Glutamatergic neuron (in vitro differentiated cells): ENCODE data around the gene ADGRF1. TPM values are rescaled to one million over a fixed set of nuclear protein-coding genes. Genes with fewer than 3 reads are reported as not detected.

Experiments
- DNase-seq: peaks from one replicate; pipeline ENCODE4 v3.0.0; 2022
- H3K27ac Mint-ChIP-seq: one replicate; pipeline ENCODE4 v1.8.0; 2020; ENCODE audit warnings: mild to moderate bottlenecking, mixed read lengths, inconsistent platforms; ENCODE audit not compliant: unreplicated experiment
- H3K27me3 Mint-ChIP-seq: one replicate; pipeline ENCODE4 v1.8.0; 2020; ENCODE audit warnings: mild to moderate bottlenecking, moderate library complexity, mixed read lengths, inconsistent platforms; ENCODE audit not compliant: unreplicated experiment
- H3K36me3 Mint-ChIP-seq: one replicate; pipeline ENCODE4 v1.8.0; 2020; ENCODE audit warnings: mild to moderate bottlenecking, mixed read lengths, inconsistent platforms; ENCODE audit not compliant: unreplicated experiment
- H3K4me1 Mint-ChIP-seq: one replicate; pipeline ENCODE4 v1.8.0; 2020; ENCODE audit warnings: mild to moderate bottlenecking, low read depth, mixed read lengths, inconsistent platforms; ENCODE audit not compliant: unreplicated experiment
- H3K4me3 Mint-ChIP-seq: one replicate; pipeline ENCODE4 v1.8.0; 2020; ENCODE audit warnings: mild to moderate bottlenecking, mixed read lengths, inconsistent platforms; ENCODE audit not compliant: unreplicated experiment
- H3K9me3 Mint-ChIP-seq: one replicate; pipeline ENCODE4 v1.8.0; 2020; ENCODE audit warnings: mild to moderate bottlenecking, moderate library complexity, mixed read lengths, inconsistent platforms; ENCODE audit not compliant: unreplicated experiment
- total RNA-seq: library from RNA; stranded (reverse); fragmentation: NEBNext Ultra II Directional; extraction: Animal tissue kit (Norgen Biotek cat#: 25700); gene quantifications from one replicate; pipeline ENCODE4 v1.2.1, GENCODE V29; 2021; ENCODE audit not compliant: unreplicated experiment
- TF ChIP-seq, protein P1 (sequence below): fragments of 200-600 bp; sonication (generic); IDR thresholded peaks from one replicate; pipeline ENCODE4 v1.5.0; 2021; ENCODE audit not compliant: partially characterized antibody, unreplicated experiment

ADGRF1 gene
- total RNA-seq, 1 donor from 2014 or later, result not detected

DNA sequence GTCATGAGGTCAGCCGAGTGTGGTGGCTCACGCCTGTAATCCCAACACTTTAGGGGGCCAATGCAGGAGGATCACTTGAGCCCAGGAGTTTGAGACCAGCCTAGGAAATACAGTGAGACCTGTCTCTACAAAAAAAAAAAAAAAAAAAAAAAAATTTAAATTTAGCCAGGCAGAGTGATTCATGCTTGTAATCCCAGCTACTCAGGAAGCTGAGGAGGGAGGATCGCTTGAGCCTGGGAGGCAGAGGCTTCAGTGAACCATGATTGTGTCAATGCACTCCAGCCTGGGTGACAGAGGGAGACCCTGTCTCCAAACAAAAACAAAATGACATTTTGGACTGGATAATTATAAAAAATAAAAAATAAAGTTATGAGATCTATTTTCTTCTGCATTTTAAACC lies 56.2 kb downstream of the ADGRF1 start:
- H3K4me3 Mint-ChIP-seq, result no peak overlapping the region
- H3K4me1 Mint-ChIP-seq, result no peaks in the 10 kb centered on the region
- TF ChIP-seq, protein P1, sequence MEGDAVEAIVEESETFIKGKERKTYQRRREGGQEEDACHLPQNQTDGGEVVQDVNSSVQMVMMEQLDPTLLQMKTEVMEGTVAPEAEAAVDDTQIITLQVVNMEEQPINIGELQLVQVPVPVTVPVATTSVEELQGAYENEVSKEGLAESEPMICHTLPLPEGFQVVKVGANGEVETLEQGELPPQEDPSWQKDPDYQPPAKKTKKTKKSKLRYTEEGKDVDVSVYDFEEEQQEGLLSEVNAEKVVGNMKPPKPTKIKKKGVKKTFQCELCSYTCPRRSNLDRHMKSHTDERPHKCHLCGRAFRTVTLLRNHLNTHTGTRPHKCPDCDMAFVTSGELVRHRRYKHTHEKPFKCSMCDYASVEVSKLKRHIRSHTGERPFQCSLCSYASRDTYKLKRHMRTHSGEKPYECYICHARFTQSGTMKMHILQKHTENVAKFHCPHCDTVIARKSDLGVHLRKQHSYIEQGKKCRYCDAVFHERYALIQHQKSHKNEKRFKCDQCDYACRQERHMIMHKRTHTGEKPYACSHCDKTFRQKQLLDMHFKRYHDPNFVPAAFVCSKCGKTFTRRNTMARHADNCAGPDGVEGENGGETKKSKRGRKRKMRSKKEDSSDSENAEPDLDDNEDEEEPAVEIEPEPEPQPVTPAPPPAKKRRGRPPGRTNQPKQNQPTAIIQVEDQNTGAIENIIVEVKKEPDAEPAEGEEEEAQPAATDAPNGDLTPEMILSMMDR, result no peak
- no peak overlapping the region for H3K27ac Mint-ChIP-seq
- H3K36me3 Mint-ChIP-seq, result no peaks in the 10 kb centered on the region
- H3K27me3 Mint-ChIP-seq, result no peaks in the 10 kb centered on the region
- H3K9me3 Mint-ChIP-seq, result no peaks in the 10 kb centered on the region
- no peak for DNase-seq

DNA sequence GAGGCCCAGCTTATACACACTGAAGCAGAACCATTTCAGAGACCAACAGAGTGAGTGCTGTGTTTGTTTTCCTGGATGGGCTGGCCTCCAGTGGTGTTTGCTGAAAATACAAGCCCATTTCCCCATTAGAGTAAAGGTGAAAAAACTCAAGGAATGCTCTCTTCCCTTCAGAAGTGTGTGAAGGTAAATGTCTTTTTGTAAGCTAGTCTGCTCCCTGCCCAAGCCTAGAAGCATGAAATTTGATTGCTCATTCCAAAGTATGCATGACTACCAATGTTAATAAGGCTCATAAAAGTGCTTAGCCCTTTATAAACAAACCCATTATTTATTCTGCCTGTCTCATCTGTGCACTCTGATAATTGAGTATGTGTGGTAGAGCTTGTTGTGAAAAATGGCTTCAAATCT lies 59.1 kb downstream of the ADGRF1 start:
- Mint-ChIP-seq H3K27me3 (no peaks in the 10 kb centered on the region), H3K36me3 (no peaks in the 10 kb centered on the region), H3K4me1 (no peaks in the 10 kb centered on the region), H3K4me3 (no peak overlapping the region), H3K9me3 (no peaks in the 10 kb centered on the region), H3K27ac (no peak overlapping the region)
- TF ChIP-seq, protein P1, result no peak
- DNase-seq, result no peak

- no peaks in the 10 kb centered on the region for H3K36me3 Mint-ChIP-seq
- no peak for DNase-seq
- TF ChIP-seq, protein P1, result no peak
- H3K27ac Mint-ChIP-seq, result no peak overlapping the region
- H3K4me1 Mint-ChIP-seq, result no peaks in the 10 kb centered on the region
- no peaks in the 10 kb centered on the region for H3K27me3 Mint-ChIP-seq
- H3K9me3 Mint-ChIP-seq, result no peaks in the 10 kb centered on the region
- no peak overlapping the region for H3K4me3 Mint-ChIP-seq
Measured at GRCh38 chr6:46979206-46979605, 62.9 kb downstream of the ADGRF1 start.

DNA sequence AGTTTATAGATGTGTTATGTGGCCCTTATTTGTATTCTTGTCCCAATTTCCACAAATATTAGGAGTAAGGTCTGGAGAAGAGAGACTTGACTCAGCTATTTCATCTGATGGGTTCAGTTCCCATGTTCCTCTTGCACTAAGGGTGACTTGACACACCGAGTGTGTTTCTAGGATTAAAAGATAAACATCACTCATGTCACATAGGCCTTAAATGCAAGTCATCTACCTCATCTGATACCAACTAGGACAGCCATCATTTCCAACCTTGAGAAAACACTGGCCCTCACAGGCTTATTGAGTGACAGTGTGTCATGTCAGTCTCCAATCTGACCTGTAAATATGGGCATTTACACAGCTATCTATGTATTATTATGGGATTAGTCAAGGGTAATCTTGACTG lies 67.3 kb downstream of the ADGRF1 start:
- no peak for DNase-seq
- Mint-ChIP-seq H3K4me3 (no peak overlapping the region), H3K4me1 (no peaks in the 10 kb centered on the region), H3K9me3 (no peaks in the 10 kb centered on the region), H3K36me3 (no peaks in the 10 kb centered on the region), H3K27me3 (no peaks in the 10 kb centered on the region), H3K27ac (no peak overlapping the region)
- TF ChIP-seq, protein P1, result no peak

DNA sequence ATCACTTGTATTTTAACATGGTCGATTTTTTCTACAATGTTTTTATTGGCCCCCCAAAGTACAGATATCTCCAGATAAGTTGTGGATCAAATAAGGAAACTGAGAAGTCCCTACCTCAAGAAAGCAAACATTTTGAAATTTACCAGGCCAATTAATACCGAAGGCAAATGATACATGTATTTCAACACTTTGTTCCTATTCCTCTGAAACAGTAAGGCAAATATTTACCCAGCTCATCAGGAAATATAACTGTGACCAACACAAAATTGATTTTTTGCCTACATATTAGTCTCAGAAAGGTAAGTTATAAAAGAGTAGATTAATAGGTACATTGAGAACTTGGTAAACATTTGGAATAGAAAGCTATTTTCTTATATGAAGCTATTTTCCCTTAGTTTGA lies 69.1 kb downstream of the ADGRF1 start:
- Mint-ChIP-seq H3K27ac (no peak overlapping the region), H3K9me3 (no peaks in the 10 kb centered on the region), H3K27me3 (no peaks in the 10 kb centered on the region), H3K4me3 (no peak overlapping the region), H3K36me3 (no peaks in the 10 kb centered on the region), H3K4me1 (no peaks in the 10 kb centered on the region)
- DNase-seq, result no peak
- TF ChIP-seq, protein P1, result no peak
